Measurements from ENCODE around the gene SLC17A5. TPM values are rescaled to one million over a fixed set of nuclear protein-coding genes. Genes with fewer than 3 reads are reported as not detected.

SLC17A5 gene
- total RNA-seq, 1 experiment from 2014 or later = 21.3 TPM

DNA sequence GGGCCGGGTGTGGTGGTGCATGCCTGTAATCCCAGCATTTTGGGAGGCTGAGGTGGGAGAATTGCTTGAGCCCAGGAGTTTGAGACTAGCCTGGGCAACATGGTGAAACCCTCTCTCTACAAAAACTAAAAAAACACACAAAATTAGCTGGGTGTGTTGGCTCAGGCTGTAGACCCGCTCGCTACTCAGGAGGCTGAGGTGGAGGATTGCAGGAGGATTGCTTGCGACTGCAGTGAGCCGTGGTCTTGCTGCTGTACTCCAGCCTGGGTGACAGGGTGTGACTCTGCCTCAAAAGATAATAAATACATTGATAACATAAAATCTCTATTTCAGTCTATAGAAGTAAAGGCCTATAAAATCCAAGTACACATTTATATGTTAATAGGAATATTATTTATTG, 49.3 kb downstream of the SLC17A5 start:
- Mint-ChIP-seq H3K36me3 (ENCODE audit: insufficient read depth, unreplicated experiment) (peaks cover 23% of the 10 kb centered on the region), H3K4me1 (ENCODE audit: low read depth, unreplicated experiment) (peaks cover 10% of the 10 kb centered on the region), H3K4me3 (ENCODE audit: low read depth, unreplicated experiment) (no peak overlapping the region), H3K27me3 (ENCODE audit: unreplicated experiment) (no peaks in the 10 kb centered on the region), H3K27ac (ENCODE audit: unreplicated experiment) (no peak overlapping the region), H3K9me3 (ENCODE audit: low read depth, unreplicated experiment) (no peaks in the 10 kb centered on the region)
- DNase-seq = no peak
- TF ChIP-seq CTCF (IDR thresholded peaks at IDR 0.05; ENCODE audit: unreplicated experiment) = no peak
- CTCF ChIA-PET = interaction anchor here (0.7 kb wide), 1 partner anchor 117 kb away, joined by 5 read pairs; no protein-coding TSS in a partner anchor
- intact Hi-C loops (cut with micrococcal nuclease; ENCODE audit: unreplicated experiment) = no loop called here
- BruUV-seq (replicated peaks) = no TSS peak

- no TSS peak for BruUV-seq (replicated peaks)
- peaks cover 7% of the 10 kb centered on the region for H3K4me1 Mint-ChIP-seq (ENCODE audit: low read depth, unreplicated experiment)
- H3K36me3 Mint-ChIP-seq (ENCODE audit: insufficient read depth, unreplicated experiment) = peaks cover 22% of the 10 kb centered on the region
- no peak overlapping the region for H3K4me3 Mint-ChIP-seq (ENCODE audit: low read depth, unreplicated experiment)
- intact Hi-C loops (cut with micrococcal nuclease; ENCODE audit: unreplicated experiment) = no loop called here
- CTCF ChIA-PET = interaction anchor here (0.7 kb wide), 1 partner anchor 116 kb away, joined by 5 read pairs; no protein-coding TSS in a partner anchor
- no peak for DNase-seq
- no peaks in the 10 kb centered on the region for H3K9me3 Mint-ChIP-seq (ENCODE audit: low read depth, unreplicated experiment)
- H3K27me3 Mint-ChIP-seq (ENCODE audit: unreplicated experiment) = no peaks in the 10 kb centered on the region
- TF ChIP-seq CTCF (IDR thresholded peaks at IDR 0.05; ENCODE audit: unreplicated experiment) = no peak
- H3K27ac Mint-ChIP-seq (ENCODE audit: unreplicated experiment) = no peak overlapping the region
Observed at GRCh38 chr6:73604020-73604419, 49.8 kb downstream of the SLC17A5 start.

DNA sequence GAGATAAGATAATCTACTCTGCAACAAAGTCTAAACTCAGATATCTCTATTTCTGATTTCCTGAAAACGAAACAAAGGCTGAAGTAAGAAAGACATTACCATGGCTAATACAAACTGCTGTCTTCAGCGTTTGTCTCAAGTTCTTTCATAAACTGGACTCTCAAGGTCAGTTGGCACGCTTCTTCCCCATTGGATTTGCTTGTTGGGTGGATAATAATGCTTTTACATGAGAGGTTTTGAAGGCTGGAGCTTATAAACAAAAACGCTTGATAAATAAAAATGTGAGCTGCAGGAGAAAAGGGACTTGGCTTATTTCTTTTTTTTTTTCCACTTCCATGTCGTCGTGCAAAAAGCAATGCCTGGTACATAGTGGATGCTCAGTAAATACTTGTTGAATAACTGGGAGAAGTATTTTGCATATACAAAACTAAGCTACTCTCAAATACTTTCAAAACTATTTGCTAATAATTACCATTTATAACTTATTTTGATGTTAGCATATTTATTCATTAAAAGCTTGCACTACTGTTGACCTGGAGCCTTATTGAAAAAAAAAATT, 67.3 kb downstream of the SLC17A5 start:
- no peak for TF ChIP-seq CTCF (IDR thresholded peaks at IDR 0.05; ENCODE audit: unreplicated experiment)
- Mint-ChIP-seq H3K36me3 (ENCODE audit: insufficient read depth, unreplicated experiment) (peaks cover 12% of the 10 kb centered on the region), H3K9me3 (ENCODE audit: low read depth, unreplicated experiment) (no peaks in the 10 kb centered on the region), H3K4me1 (ENCODE audit: low read depth, unreplicated experiment) (peaks cover 20% of the 10 kb centered on the region), H3K27ac (ENCODE audit: unreplicated experiment) (peak overlapping the region; percentile 83), H3K27me3 (ENCODE audit: unreplicated experiment) (no peaks in the 10 kb centered on the region), H3K4me3 (ENCODE audit: low read depth, unreplicated experiment) (peak overlapping the region; percentile 52)
- TSS peak; percentile 72 for BruUV-seq (replicated peaks)
- DNase-seq = no peak
- intact Hi-C loops (cut with micrococcal nuclease; ENCODE audit: unreplicated experiment) = no loop called here
- CTCF ChIA-PET = interaction anchor here (1.1 kb wide), 1 partner anchor 64 kb away, joined by 3 read pairs; no protein-coding TSS in a partner anchor

GRCh38 chr6:73585566-73586415, 68.0 kb downstream of the SLC17A5 start:
- Mint-ChIP-seq H3K27ac (ENCODE audit: unreplicated experiment) (peak overlapping the region; percentile 83), H3K4me1 (ENCODE audit: low read depth, unreplicated experiment) (peaks cover 24% of the 10 kb centered on the region), H3K36me3 (ENCODE audit: insufficient read depth, unreplicated experiment) (peaks cover 14% of the 10 kb centered on the region), H3K4me3 (ENCODE audit: low read depth, unreplicated experiment) (peak overlapping the region; percentile 52), H3K27me3 (ENCODE audit: unreplicated experiment) (no peaks in the 10 kb centered on the region), H3K9me3 (ENCODE audit: low read depth, unreplicated experiment) (no peaks in the 10 kb centered on the region)
- peak; percentile 55 for DNase-seq
- CTCF ChIA-PET = interaction anchor here (1.1 to 1.2 kb wide), 2 partner anchors 43 to 64 kb away, joined by 3 to 4 read pairs; no protein-coding TSS in a partner anchor
- no TSS peak for BruUV-seq (replicated peaks)
- TF ChIP-seq CTCF (IDR thresholded peaks at IDR 0.05; ENCODE audit: unreplicated experiment) = no peak
- intact Hi-C loops (cut with micrococcal nuclease; ENCODE audit: unreplicated experiment) = no loop called here
